ENCODE measurements around the gene PAX3.

DNA sequence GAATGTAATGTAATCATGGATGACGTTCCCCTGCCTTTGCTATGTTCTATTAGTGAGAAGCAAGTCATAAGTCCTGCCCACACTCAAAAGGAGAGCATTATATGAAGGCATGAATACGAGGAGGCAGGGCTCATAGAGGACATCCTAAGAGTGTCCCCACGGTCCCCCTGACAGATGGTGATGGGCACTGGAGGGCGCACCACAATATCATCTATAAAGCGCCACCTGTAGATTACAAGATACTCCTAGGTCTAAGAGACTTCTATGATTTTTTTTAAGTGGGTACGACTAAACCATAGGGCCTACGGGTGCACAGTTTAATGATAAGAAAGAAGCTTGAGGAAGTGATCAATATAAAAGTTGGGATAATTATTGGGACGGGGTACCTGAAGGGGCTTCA lies 131.0 kb downstream of the PAX3 start:
- TF ChIP-seq, protein P1, sequence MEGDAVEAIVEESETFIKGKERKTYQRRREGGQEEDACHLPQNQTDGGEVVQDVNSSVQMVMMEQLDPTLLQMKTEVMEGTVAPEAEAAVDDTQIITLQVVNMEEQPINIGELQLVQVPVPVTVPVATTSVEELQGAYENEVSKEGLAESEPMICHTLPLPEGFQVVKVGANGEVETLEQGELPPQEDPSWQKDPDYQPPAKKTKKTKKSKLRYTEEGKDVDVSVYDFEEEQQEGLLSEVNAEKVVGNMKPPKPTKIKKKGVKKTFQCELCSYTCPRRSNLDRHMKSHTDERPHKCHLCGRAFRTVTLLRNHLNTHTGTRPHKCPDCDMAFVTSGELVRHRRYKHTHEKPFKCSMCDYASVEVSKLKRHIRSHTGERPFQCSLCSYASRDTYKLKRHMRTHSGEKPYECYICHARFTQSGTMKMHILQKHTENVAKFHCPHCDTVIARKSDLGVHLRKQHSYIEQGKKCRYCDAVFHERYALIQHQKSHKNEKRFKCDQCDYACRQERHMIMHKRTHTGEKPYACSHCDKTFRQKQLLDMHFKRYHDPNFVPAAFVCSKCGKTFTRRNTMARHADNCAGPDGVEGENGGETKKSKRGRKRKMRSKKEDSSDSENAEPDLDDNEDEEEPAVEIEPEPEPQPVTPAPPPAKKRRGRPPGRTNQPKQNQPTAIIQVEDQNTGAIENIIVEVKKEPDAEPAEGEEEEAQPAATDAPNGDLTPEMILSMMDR (IDR thresholded peaks at IDR 0.05), result no peak
- no peak for TF ChIP-seq POLR2A (IDR thresholded peaks at IDR 0.05)

All from heart left ventricle (tissue), 13 donors.